Measurements from ENCODE around the gene MDGA2.

The MDGA2 gene

GRCh38 chr14:47541662-47542061 lies 133.7 kb downstream of the MDGA2 start:
- no peak for TF ChIP-seq CTCF (IDR thresholded peaks at IDR 0.05; ENCODE audit: low read depth, low read length, missing control alignments)
- DNase-seq (ENCODE audit: low read depth) = no peak

GRCh38 chr14:47539031-47539461 lies 136.4 kb downstream of the MDGA2 start:
- TF ChIP-seq CTCF (IDR thresholded peaks at IDR 0.05; ENCODE audit: low read depth, low read length, missing control alignments) = no peak
- DNase-seq (ENCODE audit: low read depth) = no peak
- H3K4me3 ChIP-seq (ENCODE audit: low read depth, low read length) = no peak overlapping the region

More at GRCh38 chr14:47541662-47542061, 133.7 kb downstream of the MDGA2 start:
- H3K4me3 ChIP-seq (ENCODE audit: low read depth, low read length) = no peak overlapping the region

- no peak for DNase-seq (ENCODE audit: low read depth)
- no peak overlapping the region for H3K4me3 ChIP-seq (ENCODE audit: low read depth, low read length)
- TF ChIP-seq CTCF (IDR thresholded peaks at IDR 0.05; ENCODE audit: low read depth, low read length, missing control alignments) = no peak
Observed at GRCh38 chr14:47536341-47536740, 139.1 kb downstream of the MDGA2 start.

- no peak for DNase-seq (ENCODE audit: low read depth)
- TF ChIP-seq CTCF (IDR thresholded peaks at IDR 0.05; ENCODE audit: low read depth, low read length, missing control alignments) = no peak
Observed at GRCh38 chr14:47526591-47527244, 148.7 kb downstream of the MDGA2 start.

GRCh38 chr14:47524524-47524923 lies 150.9 kb downstream of the MDGA2 start:
- no peak for TF ChIP-seq CTCF (IDR thresholded peaks at IDR 0.05; ENCODE audit: low read depth, low read length, missing control alignments)
- DNase-seq (ENCODE audit: low read depth) = no peak

More at GRCh38 chr14:47526591-47527244, 148.7 kb downstream of the MDGA2 start:
- no peak overlapping the region for H3K4me3 ChIP-seq (ENCODE audit: low read depth, low read length)

GRCh38 chr14:47520382-47520781 lies 155.0 kb downstream of the MDGA2 start:
- TF ChIP-seq CTCF (IDR thresholded peaks at IDR 0.05; ENCODE audit: low read depth, low read length, missing control alignments) = no peak
- no peak overlapping the region for H3K4me3 ChIP-seq (ENCODE audit: low read depth, low read length)
- no peak for DNase-seq (ENCODE audit: low read depth)

More at GRCh38 chr14:47524524-47524923, 150.9 kb downstream of the MDGA2 start:
- H3K4me3 ChIP-seq (ENCODE audit: low read depth, low read length) = no peak overlapping the region

GRCh38 chr14:47511829-47512228 lies 163.6 kb downstream of the MDGA2 start:
- TF ChIP-seq CTCF (IDR thresholded peaks at IDR 0.05; ENCODE audit: low read depth, low read length, missing control alignments) = no peak
- H3K4me3 ChIP-seq (ENCODE audit: low read depth, low read length) = no peak overlapping the region
- no peak for DNase-seq (ENCODE audit: low read depth)

Measured in GM12864 (cell line).